Activated T-cell treated with anti-CD3 and anti-CD28 coated beads, Interleukin-2, amount 50 U/mL, for 24 hours (primary cell): ENCODE measurements around the gene TMC7.

Source experiments
- DNase-seq: peaks from one replicate; pipeline ENCODE4 v3.0.0-alpha.2; 2020
- H3K27ac Mint-ChIP-seq: 2 replicates; pipeline ENCODE4 v1.8.0; 2020; ENCODE audit warnings: mild to moderate bottlenecking, mixed read lengths
- H3K27me3 Mint-ChIP-seq: 2 replicates; pipeline ENCODE4 v1.8.0; 2020; ENCODE audit warnings: mixed read lengths
- H3K36me3 Mint-ChIP-seq: 2 replicates; pipeline ENCODE4 v1.8.0; 2020; ENCODE audit warnings: low read depth, mixed read lengths
- H3K4me1 Mint-ChIP-seq: 2 replicates; pipeline ENCODE4 v1.8.0; 2020; ENCODE audit warnings: low read depth, mixed read lengths
- H3K4me3 Mint-ChIP-seq: 2 replicates; pipeline ENCODE4 v1.8.0; 2020; ENCODE audit warnings: mild to moderate bottlenecking, moderate library complexity, mixed read lengths
- H3K9me3 Mint-ChIP-seq: 2 replicates; pipeline ENCODE4 v1.8.0; 2020; ENCODE audit warnings: mixed read lengths

The TMC7 gene

GRCh38 chr16:19001788-19002187, 18.1 kb downstream of the TMC7 start:
- Mint-ChIP-seq H3K27me3 (peaks cover 6% of the 10 kb centered on the region), H3K36me3 (no peaks in the 10 kb centered on the region), H3K4me3 (no peak overlapping the region), H3K9me3 (no peaks in the 10 kb centered on the region), H3K27ac (no peak overlapping the region), H3K4me1 (no peaks in the 10 kb centered on the region)
- DNase-seq: no peak

GRCh38 chr16:19003935-19004334, 20.2 kb downstream of the TMC7 start:
- H3K36me3 Mint-ChIP-seq: no peaks in the 10 kb centered on the region
- H3K27me3 Mint-ChIP-seq: peaks cover 4% of the 10 kb centered on the region
- H3K9me3 Mint-ChIP-seq: no peaks in the 10 kb centered on the region
- no peaks in the 10 kb centered on the region for H3K4me1 Mint-ChIP-seq
- H3K27ac Mint-ChIP-seq: no peak overlapping the region
- no peak overlapping the region for H3K4me3 Mint-ChIP-seq
- DNase-seq: no peak

GRCh38 chr16:19005561-19006445, 22.1 kb downstream of the TMC7 start:
- no peaks in the 10 kb centered on the region for H3K36me3 Mint-ChIP-seq

GRCh38 chr16:19006446-19007315, 22.9 kb downstream of the TMC7 start:
- Mint-ChIP-seq H3K36me3 (no peaks in the 10 kb centered on the region), H3K4me1 (no peaks in the 10 kb centered on the region), H3K27me3 (no peaks in the 10 kb centered on the region), H3K27ac (no peak overlapping the region), H3K4me3 (no peak overlapping the region), H3K9me3 (no peaks in the 10 kb centered on the region)
- DNase-seq: no peak

More at GRCh38 chr16:19005561-19006445, 22.1 kb downstream of the TMC7 start:
- H3K4me3 Mint-ChIP-seq: no peak overlapping the region
- no peaks in the 10 kb centered on the region for H3K27me3 Mint-ChIP-seq
- H3K27ac Mint-ChIP-seq: no peak overlapping the region
- H3K4me1 Mint-ChIP-seq: no peaks in the 10 kb centered on the region
- DNase-seq: no peak
- H3K9me3 Mint-ChIP-seq: no peaks in the 10 kb centered on the region

GRCh38 chr16:19008245-19009169, 24.8 kb downstream of the TMC7 start:
- Mint-ChIP-seq H3K27me3 (no peaks in the 10 kb centered on the region), H3K4me1 (no peaks in the 10 kb centered on the region), H3K9me3 (no peaks in the 10 kb centered on the region), H3K36me3 (no peaks in the 10 kb centered on the region), H3K27ac (no peak overlapping the region), H3K4me3 (no peak overlapping the region)
- DNase-seq: no peak

GRCh38 chr16:19011169-19011731, 27.5 kb downstream of the TMC7 start:
- H3K9me3 Mint-ChIP-seq: no peaks in the 10 kb centered on the region
- no peaks in the 10 kb centered on the region for H3K36me3 Mint-ChIP-seq
- no peaks in the 10 kb centered on the region for H3K4me1 Mint-ChIP-seq
- H3K27ac Mint-ChIP-seq: no peak overlapping the region
- no peaks in the 10 kb centered on the region for H3K27me3 Mint-ChIP-seq
- no peak for DNase-seq
- no peak overlapping the region for H3K4me3 Mint-ChIP-seq

GRCh38 chr16:19014461-19014860, 30.7 kb downstream of the TMC7 start:
- no peak overlapping the region for H3K27ac Mint-ChIP-seq
- H3K36me3 Mint-ChIP-seq: no peaks in the 10 kb centered on the region
- H3K4me1 Mint-ChIP-seq: no peaks in the 10 kb centered on the region
- no peak for DNase-seq
- no peaks in the 10 kb centered on the region for H3K9me3 Mint-ChIP-seq
- H3K4me3 Mint-ChIP-seq: no peak overlapping the region
- H3K27me3 Mint-ChIP-seq: no peaks in the 10 kb centered on the region

GRCh38 chr16:19017179-19017578, 33.4 kb downstream of the TMC7 start:
- Mint-ChIP-seq H3K4me1 (no peaks in the 10 kb centered on the region), H3K27ac (no peak overlapping the region), H3K36me3 (no peaks in the 10 kb centered on the region), H3K4me3 (no peak overlapping the region), H3K9me3 (no peaks in the 10 kb centered on the region), H3K27me3 (no peaks in the 10 kb centered on the region)
- no peak for DNase-seq

- H3K27me3 Mint-ChIP-seq: no peaks in the 10 kb centered on the region
- no peak for DNase-seq
Measured at GRCh38 chr16:19020689-19021088, 37.0 kb downstream of the TMC7 start.

GRCh38 chr16:19021747-19022146, 38.0 kb downstream of the TMC7 start:
- no peaks in the 10 kb centered on the region for H3K27me3 Mint-ChIP-seq
- no peaks in the 10 kb centered on the region for H3K4me1 Mint-ChIP-seq
- DNase-seq: no peak
- no peaks in the 10 kb centered on the region for H3K36me3 Mint-ChIP-seq
- no peaks in the 10 kb centered on the region for H3K9me3 Mint-ChIP-seq
- no peak overlapping the region for H3K4me3 Mint-ChIP-seq
- no peak overlapping the region for H3K27ac Mint-ChIP-seq

More at GRCh38 chr16:19020689-19021088, 37.0 kb downstream of the TMC7 start:
- Mint-ChIP-seq H3K27ac (no peak overlapping the region), H3K4me1 (no peaks in the 10 kb centered on the region), H3K9me3 (no peaks in the 10 kb centered on the region), H3K36me3 (no peaks in the 10 kb centered on the region), H3K4me3 (no peak overlapping the region)

- Mint-ChIP-seq H3K27ac (no peak overlapping the region), H3K36me3 (no peaks in the 10 kb centered on the region), H3K9me3 (no peaks in the 10 kb centered on the region), H3K4me3 (no peak overlapping the region), H3K4me1 (no peaks in the 10 kb centered on the region), H3K27me3 (no peaks in the 10 kb centered on the region)
- no peak for DNase-seq
Measured at GRCh38 chr16:19027416-19027815, 43.7 kb downstream of the TMC7 start.

GRCh38 chr16:19029980-19030379, 46.2 kb downstream of the TMC7 start:
- H3K36me3 Mint-ChIP-seq: no peaks in the 10 kb centered on the region
- no peak overlapping the region for H3K27ac Mint-ChIP-seq
- H3K4me1 Mint-ChIP-seq: no peaks in the 10 kb centered on the region
- no peak for DNase-seq
- no peaks in the 10 kb centered on the region for H3K27me3 Mint-ChIP-seq
- no peaks in the 10 kb centered on the region for H3K9me3 Mint-ChIP-seq
- H3K4me3 Mint-ChIP-seq: no peak overlapping the region

GRCh38 chr16:19031738-19032137, 48.0 kb downstream of the TMC7 start:
- Mint-ChIP-seq H3K27ac (no peak overlapping the region), H3K36me3 (no peaks in the 10 kb centered on the region)

GRCh38 chr16:19033761-19034160, 50.0 kb downstream of the TMC7 start:
- DNase-seq: no peak
- no peak overlapping the region for H3K4me3 Mint-ChIP-seq
- H3K27me3 Mint-ChIP-seq: no peaks in the 10 kb centered on the region
- H3K9me3 Mint-ChIP-seq: no peaks in the 10 kb centered on the region
- H3K4me1 Mint-ChIP-seq: no peaks in the 10 kb centered on the region
- H3K36me3 Mint-ChIP-seq: no peaks in the 10 kb centered on the region
- H3K27ac Mint-ChIP-seq: no peak overlapping the region

More at GRCh38 chr16:19031738-19032137, 48.0 kb downstream of the TMC7 start:
- Mint-ChIP-seq H3K9me3 (no peaks in the 10 kb centered on the region), H3K4me1 (no peaks in the 10 kb centered on the region), H3K4me3 (no peak overlapping the region), H3K27me3 (no peaks in the 10 kb centered on the region)
- no peak for DNase-seq
